ENCODE results near the gene EDNRA.

The EDNRA gene

GRCh38 chr4:147542229-147542990 lies 61.5 kb downstream of the EDNRA start:
- no peak for DNase-seq (ENCODE audit: low read depth)

GRCh38 chr4:147543034-147543433 lies 62.1 kb downstream of the EDNRA start:
- no peak for DNase-seq (ENCODE audit: low read depth)

GRCh38 chr4:147546349-147546748 lies 65.5 kb downstream of the EDNRA start:
- no peak for DNase-seq (ENCODE audit: low read depth)

- DNase-seq (ENCODE audit: low read depth): no peak
Observed at GRCh38 chr4:147547314-147548056, 66.6 kb downstream of the EDNRA start.

- no peak for DNase-seq (ENCODE audit: low read depth)
Observed at GRCh38 chr4:147548256-147548655, 67.4 kb downstream of the EDNRA start.

- DNase-seq (ENCODE audit: low read depth): no peak
Observed at GRCh38 chr4:147550626-147551246, 69.8 kb downstream of the EDNRA start.

GRCh38 chr4:147560625-147561024 lies 79.7 kb downstream of the EDNRA start:
- DNase-seq (ENCODE audit: low read depth): no peak

GRCh38 chr4:147566762-147567161 lies 85.9 kb downstream of the EDNRA start:
- no peak for DNase-seq (ENCODE audit: low read depth)

GRCh38 chr4:147567276-147567675 lies 86.4 kb downstream of the EDNRA start:
- no peak for DNase-seq (ENCODE audit: low read depth)

GRCh38 chr4:147570616-147571015 lies 89.7 kb downstream of the EDNRA start:
- no peak for DNase-seq (ENCODE audit: low read depth)

GRCh38 chr4:147571036-147571770 lies 90.3 kb downstream of the EDNRA start:
- DNase-seq (ENCODE audit: low read depth): no peak

- DNase-seq (ENCODE audit: low read depth): no peak
Observed at GRCh38 chr4:147576084-147576483, 95.2 kb downstream of the EDNRA start.

GRCh38 chr4:147578051-147578476 lies 97.2 kb downstream of the EDNRA start:
- no peak for DNase-seq (ENCODE audit: low read depth)

GRCh38 chr4:147578593-147578992 lies 97.7 kb downstream of the EDNRA start:
- no peak for DNase-seq (ENCODE audit: low read depth)

GRCh38 chr4:147580396-147580795 lies 99.5 kb downstream of the EDNRA start:
- no peak for DNase-seq (ENCODE audit: low read depth)

- DNase-seq (ENCODE audit: low read depth): no peak
Observed at GRCh38 chr4:147581606-147582350, 100.9 kb downstream of the EDNRA start.

- no peak for DNase-seq (ENCODE audit: low read depth)
Observed at GRCh38 chr4:147582386-147583060, 101.6 kb downstream of the EDNRA start.

GRCh38 chr4:147583876-147584275 lies 103.0 kb downstream of the EDNRA start:
- no peak for DNase-seq (ENCODE audit: low read depth)

GRCh38 chr4:147586032-147586431 lies 105.1 kb downstream of the EDNRA start:
- no peak for DNase-seq (ENCODE audit: low read depth)

- no peak for DNase-seq (ENCODE audit: low read depth)
Observed at GRCh38 chr4:147586637-147587036, 105.7 kb downstream of the EDNRA start.

- no peak for DNase-seq (ENCODE audit: low read depth)
Observed at GRCh38 chr4:147587041-147587440, 106.1 kb downstream of the EDNRA start.

Measured in activated T-cell treated with anti-CD3 and anti-CD28 coated beads for 48 hours (primary cell).